Neuronal stem cell (in vitro differentiated cells): ENCODE measurements around the gene COPZ2.

Experiments
- DNase-seq: peaks from one replicate; pipeline ENCODE4 v3.0.0-alpha.2; 2013; ENCODE audit warnings: low spot score
- H2AFZ ChIP-seq: one replicate; pipeline ENCODE4 v1.6.1; 2013; ENCODE audit warnings: mild to moderate bottlenecking, low read length, inconsistent platforms
- H2AK5ac ChIP-seq: 2 replicates; pipeline ENCODE4 v1.6.1; 2013; ENCODE audit warnings: low read depth, mild to moderate bottlenecking, inconsistent platforms, low read length, moderate library complexity, mixed read lengths
- H2BK120ac ChIP-seq: 2 replicates; pipeline ENCODE4 v1.6.1; 2013; ENCODE audit warnings: low read depth, mild to moderate bottlenecking, inconsistent platforms, low read length, moderate library complexity, mixed read lengths
- H2BK12ac ChIP-seq: one replicate; pipeline ENCODE4 v1.6.1; 2013; ENCODE audit warnings: low read length, inconsistent platforms
- H2BK15ac ChIP-seq: 2 replicates; pipeline ENCODE4 v1.6.1; 2013; ENCODE audit warnings: mild to moderate bottlenecking, low read length, inconsistent platforms, mixed read lengths
- H2BK5ac ChIP-seq: one replicate; pipeline ENCODE4 v1.6.1; 2013; ENCODE audit warnings: inconsistent platforms, mild to moderate bottlenecking, low read length, moderate library complexity
- H3K14ac ChIP-seq: one replicate; pipeline ENCODE4 v1.6.1; 2013; ENCODE audit warnings: low read length, inconsistent platforms
- H3K18ac ChIP-seq: 2 replicates; pipeline ENCODE4 v1.6.1; 2013; ENCODE audit warnings: low read length, inconsistent platforms
- H3K23ac ChIP-seq: 2 replicates; pipeline ENCODE4 v1.6.1; 2013; ENCODE audit warnings: low read depth, mild to moderate bottlenecking, mixed read lengths, low read length, inconsistent platforms; ENCODE audit not compliant: poor library complexity
- H3K27ac ChIP-seq: replicated peaks from 3 replicates; pipeline ENCODE4 v1.5.1; 2013; ENCODE audit warnings: low read length, inconsistent platforms
- H3K27me3 ChIP-seq, 3 experiments: 2 replicates each; pipeline ENCODE4 v1.6.1; 2013; ENCODE audit warnings: low read length in 3 of 3, mild to moderate bottlenecking in 2 of 3, inconsistent platforms in 1 of 3, low read depth in 1 of 3, mixed read lengths in 1 of 3, moderate library complexity in 1 of 3; ENCODE audit not compliant: control insufficient read depth in 3 of 3, insufficient read depth in 3 of 3
- H3K36me3 ChIP-seq, 2 donors: replicated peaks in 1 of 2; 2 replicates each; pipeline ENCODE4 v1.6.1; 2013; ENCODE audit warnings: low read length in 2 of 2; ENCODE audit not compliant: control insufficient read depth in 2 of 2, insufficient read depth in 2 of 2
- H3K4ac ChIP-seq: 2 replicates; pipeline ENCODE4 v1.6.1; 2013; ENCODE audit warnings: inconsistent platforms, mild to moderate bottlenecking, low read length, moderate library complexity
- H3K4me1 ChIP-seq, 2 donors: 1 replicate in 1 of 2; 2 replicates in 1 of 2; pipeline ENCODE4 v1.6.1; 2013; ENCODE audit warnings: low read length in 2 of 2, low read depth in 1 of 2; ENCODE audit not compliant: control insufficient read depth in 2 of 2, insufficient read depth in 1 of 2
- H3K4me2 ChIP-seq: one replicate; pipeline ENCODE4 v1.6.1; 2013; ENCODE audit warnings: mild to moderate bottlenecking, low read length, inconsistent platforms; ENCODE audit not compliant: insufficient read depth, poor library complexity, severe bottlenecking
- H3K4me3 ChIP-seq, 2 donors: 2 replicates each; pipeline ENCODE4 v1.5.1; 2013; ENCODE audit warnings: low read length in 2 of 2, mild to moderate bottlenecking in 2 of 2, inconsistent platforms in 1 of 2, moderate library complexity in 1 of 2
- H3K79me1 ChIP-seq: one replicate; pipeline ENCODE4 v1.6.1; 2013; ENCODE audit warnings: low read depth, mild to moderate bottlenecking, inconsistent platforms, low read length, moderate library complexity
- H3K9ac ChIP-seq: one replicate; pipeline ENCODE4 v1.6.1; 2013; ENCODE audit warnings: mild to moderate bottlenecking, low read depth, low read length, inconsistent platforms; ENCODE audit not compliant: poor library complexity
- H3K9me3 ChIP-seq, 2 donors: replicated peaks in 1 of 2; 2 replicates each; pipeline versions ENCODE3 to v1.6.1; 2013; ENCODE audit warnings: low read length in 2 of 2, mild to moderate bottlenecking in 2 of 2, inconsistent platforms in 1 of 2, low read depth in 1 of 2, mixed read lengths in 1 of 2, moderate library complexity in 1 of 2; ENCODE audit not compliant: control insufficient read depth in 2 of 2, insufficient read depth in 1 of 2
- H4K8ac ChIP-seq: one replicate; pipeline ENCODE4 v1.6.1; 2013; ENCODE audit warnings: low read depth, mild to moderate bottlenecking, inconsistent platforms, low read length, moderate library complexity
- H4K91ac ChIP-seq: one replicate; pipeline ENCODE4 v1.6.1; 2013; ENCODE audit warnings: low read length, low read depth, mild to moderate bottlenecking, inconsistent platforms; ENCODE audit not compliant: poor library complexity
- WGBS, 2 donors: extraction: QIAGEN DNeasy Blood & Tissue Kit; methylation state at CpG; one replicate each; pipeline ENCODE4 v1.1.7; 2013; ENCODE audit warnings: missing lambda C conversion rate in 2 of 2, mixed read lengths in 1 of 2; ENCODE audit not compliant: insufficient read length in 2 of 2, insufficient replicate concordance in 1 of 2; ENCODE audit errors: extremely low coverage in 2 of 2; 5-methylcytosine and 5-hydroxymethylcytosine counted together

Gene COPZ2

DNA sequence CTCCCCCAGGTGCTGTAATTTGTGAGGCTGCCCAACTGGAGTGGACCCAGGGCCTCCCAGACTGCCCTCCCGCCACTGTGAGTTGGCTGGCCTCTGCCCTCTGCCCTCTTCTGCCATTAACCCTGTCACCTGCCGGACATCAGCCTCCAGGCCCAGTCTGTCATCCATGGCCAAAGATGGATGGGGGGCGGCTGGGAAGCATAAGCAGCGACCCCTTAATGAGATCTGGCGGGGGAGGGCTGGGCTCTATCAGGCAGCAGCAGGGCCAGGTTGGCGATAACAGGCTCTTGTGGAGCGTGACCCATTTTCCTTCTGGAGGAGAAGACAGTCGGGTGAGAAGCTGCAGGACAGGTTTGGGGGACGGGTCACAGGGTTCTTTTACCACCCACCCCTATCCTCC lies 41.4 kb downstream of the COPZ2 start:
- Histone ChIP-seq H2AK5ac (peak overlapping the region; percentile 99), H3K4ac (peak overlapping the region; percentile 79), H2BK120ac (peak overlapping the region; percentile 97), H3K36me3 (no peaks in the 10 kb centered on the region), H3K4me3 (no peak overlapping the region), H3K18ac (peak overlapping the region; percentile 97), H3K14ac (no peak overlapping the region), H3K27ac (peak overlapping the region; percentile 93), H3K23ac (no peak overlapping the region), H3K27me3 (no peaks in the 10 kb centered on the region), H4K91ac (peak overlapping the region; percentile 98), H4K8ac (no peak overlapping the region), H3K9me3 (no peaks in the 10 kb centered on the region), H3K79me1 (no peaks in the 10 kb centered on the region), H2AFZ (no peak overlapping the region), H3K4me2 (no peak overlapping the region), H2BK15ac (peak overlapping the region; percentile 5), H2BK12ac (peak overlapping the region; percentile 96), H2BK5ac (peak overlapping the region; percentile 93), H3K9ac (no peak overlapping the region), H3K4me1 (peaks cover 43 to 58% of the 10 kb centered on the region in 2 donors)
- WGBS, 2 donors = no CpG with 5 or more reads among the region's 9 CpGs
- no peak for DNase-seq

DNA sequence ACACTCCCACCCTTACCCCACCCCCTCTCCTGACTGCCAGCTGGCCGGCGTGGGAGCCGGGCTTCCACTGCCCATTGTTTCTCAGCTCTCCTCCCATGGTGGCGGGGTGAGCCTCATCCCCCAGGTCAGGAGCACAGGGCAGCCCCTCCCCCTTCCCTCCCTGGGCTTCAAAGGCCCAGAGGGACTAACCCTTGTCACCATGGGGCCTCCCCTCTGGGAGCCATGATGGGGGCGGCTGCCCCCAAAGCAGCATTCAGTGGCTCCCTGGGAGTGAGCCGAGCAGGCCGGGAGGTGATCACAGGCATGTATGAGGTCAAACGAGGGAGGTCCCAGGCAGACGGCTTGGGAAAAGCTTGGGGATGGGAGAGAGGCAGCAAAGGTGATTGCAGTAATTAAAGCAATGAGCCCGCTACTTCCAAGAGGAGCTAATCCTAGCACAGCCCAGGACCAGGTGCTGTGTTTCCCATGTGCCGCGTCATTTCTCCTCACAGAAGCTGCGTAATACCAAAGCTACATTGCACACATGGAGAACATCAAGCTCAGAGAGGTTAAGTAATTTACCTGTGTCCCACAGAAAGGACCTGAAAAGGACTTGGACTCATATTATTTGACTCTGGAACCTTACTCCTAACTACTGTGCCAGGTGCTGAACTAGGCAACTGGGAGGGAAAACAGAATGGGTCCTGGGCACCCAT lies 42.2 kb downstream of the COPZ2 start:
- peak overlapping the region; percentile 9 for H3K18ac ChIP-seq
- no peaks in the 10 kb centered on the region for H3K79me1 ChIP-seq
- no peak overlapping the region for H2AFZ ChIP-seq
- DNase-seq = peak; percentile 86
- WGBS, 2 donors = no CpG with 5 or more reads among the region's 13 CpGs
- no peak overlapping the region for H4K8ac ChIP-seq
- no peaks in the 10 kb centered on the region for H3K36me3 ChIP-seq
- H2BK12ac ChIP-seq = no peak overlapping the region
- H3K4ac ChIP-seq = no peak overlapping the region
- no peaks in the 10 kb centered on the region for H3K27me3 ChIP-seq
- peaks cover 50 to 64% of the 10 kb centered on the region in 2 donors for H3K4me1 ChIP-seq
- H3K4me3 ChIP-seq = no peak overlapping the region
- H2BK5ac ChIP-seq = peak overlapping the region; percentile 100
- peak overlapping the region; percentile 57 for H2BK15ac ChIP-seq
- H4K91ac ChIP-seq = no peak overlapping the region
- peak overlapping the region; percentile 100 for H2BK120ac ChIP-seq
- peak overlapping the region; percentile 99 for H2AK5ac ChIP-seq
- no peak overlapping the region for H3K23ac ChIP-seq
- no peak overlapping the region for H3K4me2 ChIP-seq
- H3K9ac ChIP-seq = no peak overlapping the region
- no peak overlapping the region for H3K14ac ChIP-seq
- peak overlapping the region; percentile 93 for H3K27ac ChIP-seq
- no peaks in the 10 kb centered on the region for H3K9me3 ChIP-seq

DNA sequence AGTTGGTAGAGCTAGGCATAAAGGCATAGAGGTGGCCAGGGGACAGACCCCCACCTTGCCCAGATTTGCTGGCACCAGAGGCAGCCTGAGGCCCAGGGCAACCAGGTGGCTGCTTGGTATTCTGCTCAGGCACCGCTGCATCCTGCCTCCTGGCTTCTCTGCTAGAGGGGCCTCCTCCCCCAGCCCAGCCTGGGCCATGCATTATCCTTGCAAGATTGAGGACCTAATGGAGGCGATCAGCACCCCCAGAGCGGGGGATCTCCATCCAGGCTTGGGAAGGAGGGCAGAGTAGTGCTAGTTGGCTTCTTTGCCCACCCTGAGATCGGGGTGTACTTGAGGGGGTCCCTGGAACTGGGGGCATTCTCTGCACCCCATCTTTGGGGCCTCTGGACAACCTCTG lies 42.9 kb downstream of the COPZ2 start:
- peak overlapping the region; percentile 8 for H3K23ac ChIP-seq
- no peak overlapping the region for H2AFZ ChIP-seq
- H2BK12ac ChIP-seq = peak overlapping the region; percentile 97
- H3K36me3 ChIP-seq = no peaks in the 10 kb centered on the region
- peak overlapping the region; percentile 93 for H3K27ac ChIP-seq
- no peaks in the 10 kb centered on the region for H3K79me1 ChIP-seq
- peak overlapping the region; percentile 100 for H2BK5ac ChIP-seq
- H3K14ac ChIP-seq = peak overlapping the region; percentile 56
- DNase-seq = no peak
- peaks cover 51 to 67% of the 10 kb centered on the region in 2 donors for H3K4me1 ChIP-seq
- no peak overlapping the region for H3K4me3 ChIP-seq
- peak overlapping the region; percentile 97 for H3K18ac ChIP-seq
- H3K9me3 ChIP-seq = no peaks in the 10 kb centered on the region
- peak overlapping the region; percentile 77 for H4K8ac ChIP-seq
- H3K27me3 ChIP-seq = no peaks in the 10 kb centered on the region
- peak overlapping the region; percentile 2 for H2AK5ac ChIP-seq
- peak overlapping the region; percentile 98 for H4K91ac ChIP-seq
- no CpG with 5 or more reads among the region's 4 CpGs for WGBS, 2 donors
- peak overlapping the region; percentile 100 for H2BK120ac ChIP-seq
- peak overlapping the region; percentile 57 for H2BK15ac ChIP-seq
- peak overlapping the region; percentile 99 for H3K4ac ChIP-seq
- H3K4me2 ChIP-seq = no peak overlapping the region
- H3K9ac ChIP-seq = peak overlapping the region; percentile 63

DNA sequence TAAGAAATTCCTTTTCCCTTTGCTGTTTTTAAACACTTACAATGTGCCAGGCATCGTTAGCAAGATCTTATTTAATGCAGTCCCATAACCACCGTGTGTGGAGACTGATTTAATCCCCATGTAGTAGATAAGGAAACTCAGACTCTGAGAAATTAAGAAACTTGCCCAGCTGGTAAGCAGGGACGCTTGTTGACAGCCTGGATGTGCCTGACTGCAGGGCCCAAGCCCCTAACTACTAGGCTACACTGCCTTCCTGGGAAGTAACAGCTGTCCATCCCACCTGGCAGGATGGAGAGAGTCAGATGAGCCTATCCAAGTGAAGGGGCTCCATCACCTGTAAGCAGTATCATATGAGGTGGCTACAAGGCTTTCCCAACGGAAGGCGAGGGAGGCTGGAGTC lies 43.6 kb downstream of the COPZ2 start:
- H2AFZ ChIP-seq = no peak overlapping the region
- H3K4me2 ChIP-seq = no peak overlapping the region
- H3K9me3 ChIP-seq = no peaks in the 10 kb centered on the region
- peak overlapping the region; percentile 93 for H3K27ac ChIP-seq
- H3K18ac ChIP-seq = peak overlapping the region; percentile 97
- WGBS, 2 donors = no CpG with 5 or more reads among the region's 5 CpGs
- DNase-seq = no peak
- H3K27me3 ChIP-seq = no peaks in the 10 kb centered on the region
- H3K4me3 ChIP-seq = no peak overlapping the region
- peaks cover 55 to 70% of the 10 kb centered on the region in 2 donors for H3K4me1 ChIP-seq
- peak overlapping the region; percentile 14 for H2BK12ac ChIP-seq
- no peaks in the 10 kb centered on the region for H3K36me3 ChIP-seq
- peak overlapping the region; percentile 100 for H2BK5ac ChIP-seq
- no peak overlapping the region for H4K8ac ChIP-seq
- H3K14ac ChIP-seq = no peak overlapping the region
- H2BK120ac ChIP-seq = peak overlapping the region; percentile 100
- H3K79me1 ChIP-seq = no peaks in the 10 kb centered on the region
- H3K4ac ChIP-seq = no peak overlapping the region
- H2AK5ac ChIP-seq = peak overlapping the region; percentile 2
- H4K91ac ChIP-seq = no peak overlapping the region
- no peak overlapping the region for H3K9ac ChIP-seq
- H3K23ac ChIP-seq = no peak overlapping the region
- no peak overlapping the region for H2BK15ac ChIP-seq
